ENCODE data around the gene SRSF12. TPM values are rescaled to one million over a fixed set of nuclear protein-coding genes. Genes with fewer than 3 reads are reported as not detected.
"Not testable (repeated sequence)": the region's sequence is repeated elsewhere in the genome, so short reads cannot be mapped to it uniquely, and the experiment has no call there.

The SRSF12 gene
- total and polyA plus RNA-seq, 2 donors = 1.3 to 8.6 TPM

GRCh38 chr6:89073014-89073620 is 44.8 kb downstream of the SRSF12 start:
- DNase-seq (ENCODE audit: extremely low spot score) = no peak
- Histone ChIP-seq H3K4me3 (ENCODE audit: low read depth, low read length) (no peak overlapping the region), H3K4me1 (ENCODE audit: insufficient read depth) (no peaks in the 10 kb centered on the region), H3K27ac (ENCODE audit: low read depth) (no peak overlapping the region), H3K36me3 (ENCODE audit: insufficient read depth) (no peaks in the 10 kb centered on the region)
- 25% methylated on average over 4 of the region's 4 CpGs for WGBS

GRCh38 chr6:89071036-89071435 is 46.8 kb downstream of the SRSF12 start:
- DNase-seq (ENCODE audit: extremely low spot score) = no peak
- no peak overlapping the region for H3K4me3 ChIP-seq (ENCODE audit: low read depth, low read length)
- H3K27ac ChIP-seq (ENCODE audit: low read depth) = no peak overlapping the region
- no peaks in the 10 kb centered on the region for H3K36me3 ChIP-seq (ENCODE audit: insufficient read depth)
- no peaks in the 10 kb centered on the region for H3K4me1 ChIP-seq (ENCODE audit: insufficient read depth)

GRCh38 chr6:89069536-89070163 is 48.2 kb downstream of the SRSF12 start:
- WGBS = 88% methylated on average over 10 of the region's 10 CpGs

GRCh38 chr6:89068695-89069094 is 49.2 kb downstream of the SRSF12 start:
- WGBS = 86% methylated on average over 1 of the region's 1 CpG
- no peak for DNase-seq (ENCODE audit: extremely low spot score)
- Histone ChIP-seq H3K4me3 (ENCODE audit: low read depth, low read length) (no peak overlapping the region), H3K36me3 (ENCODE audit: insufficient read depth) (no peaks in the 10 kb centered on the region), H3K4me1 (ENCODE audit: insufficient read depth) (no peaks in the 10 kb centered on the region), H3K27ac (ENCODE audit: low read depth) (no peak overlapping the region)

More at GRCh38 chr6:89069536-89070163, 48.2 kb downstream of the SRSF12 start:
- no peak for DNase-seq (ENCODE audit: extremely low spot score)
- no peaks in the 10 kb centered on the region for H3K4me1 ChIP-seq (ENCODE audit: insufficient read depth)
- H3K36me3 ChIP-seq (ENCODE audit: insufficient read depth) = no peaks in the 10 kb centered on the region
- H3K4me3 ChIP-seq (ENCODE audit: low read depth, low read length) = no peak overlapping the region
- no peak overlapping the region for H3K27ac ChIP-seq (ENCODE audit: low read depth)

- DNase-seq (ENCODE audit: extremely low spot score) = no peak
- no peak overlapping the region for H3K27ac ChIP-seq (ENCODE audit: low read depth)
- no peaks in the 10 kb centered on the region for H3K4me1 ChIP-seq (ENCODE audit: insufficient read depth)
- no peak overlapping the region for H3K4me3 ChIP-seq (ENCODE audit: low read depth, low read length)
- no peaks in the 10 kb centered on the region for H3K36me3 ChIP-seq (ENCODE audit: insufficient read depth)
Observed at GRCh38 chr6:89067796-89068195, 50.1 kb downstream of the SRSF12 start.

- H3K4me1 ChIP-seq (ENCODE audit: insufficient read depth) = no peaks in the 10 kb centered on the region
- DNase-seq (ENCODE audit: extremely low spot score) = no peak
- 76% methylated on average over 4 of the region's 4 CpGs for WGBS
Observed at GRCh38 chr6:89066940-89067646, 50.8 kb downstream of the SRSF12 start.

GRCh38 chr6:89066121-89066520 is 51.8 kb downstream of the SRSF12 start:
- H3K4me1 ChIP-seq (ENCODE audit: insufficient read depth); DNase-seq (ENCODE audit: extremely low spot score); H3K4me3 ChIP-seq (ENCODE audit: low read depth, low read length); H3K27ac ChIP-seq (ENCODE audit: low read depth); H3K36me3 ChIP-seq (ENCODE audit: insufficient read depth): not testable (repeated sequence)
- 86% methylated on average over 9 of the region's 9 CpGs for WGBS

More at GRCh38 chr6:89066940-89067646, 50.8 kb downstream of the SRSF12 start:
- no peak overlapping the region for H3K27ac ChIP-seq (ENCODE audit: low read depth)
- H3K36me3 ChIP-seq (ENCODE audit: insufficient read depth) = no peaks in the 10 kb centered on the region
- H3K4me3 ChIP-seq (ENCODE audit: low read depth, low read length) = no peak overlapping the region

GRCh38 chr6:89064931-89065330 is 52.9 kb downstream of the SRSF12 start:
- not testable (repeated sequence) for H3K4me3 ChIP-seq (ENCODE audit: low read depth, low read length); DNase-seq (ENCODE audit: extremely low spot score); H3K36me3 ChIP-seq (ENCODE audit: insufficient read depth); H3K27ac ChIP-seq (ENCODE audit: low read depth); H3K4me1 ChIP-seq (ENCODE audit: insufficient read depth)
- WGBS = 98% methylated on average over 22 of the region's 22 CpGs

- Histone ChIP-seq H3K4me1 (ENCODE audit: insufficient read depth) (no peaks in the 10 kb centered on the region), H3K36me3 (ENCODE audit: insufficient read depth) (no peaks in the 10 kb centered on the region), H3K27ac (ENCODE audit: low read depth) (no peak overlapping the region), H3K4me3 (ENCODE audit: low read depth, low read length) (no peak overlapping the region)
- WGBS = 91% methylated on average over 1 of the region's 1 CpG
- no peak for DNase-seq (ENCODE audit: extremely low spot score)
Observed at GRCh38 chr6:89063881-89064280, 54.0 kb downstream of the SRSF12 start.

- H3K4me3 ChIP-seq (ENCODE audit: low read depth, low read length) = no peak overlapping the region
- H3K36me3 ChIP-seq (ENCODE audit: insufficient read depth) = no peaks in the 10 kb centered on the region
- 96% methylated on average over 12 of the region's 12 CpGs for WGBS
- no peak overlapping the region for H3K27ac ChIP-seq (ENCODE audit: low read depth)
- H3K4me1 ChIP-seq (ENCODE audit: insufficient read depth) = no peaks in the 10 kb centered on the region
- no peak for DNase-seq (ENCODE audit: extremely low spot score)
Observed at GRCh38 chr6:89059227-89059626, 58.6 kb downstream of the SRSF12 start.

- Histone ChIP-seq H3K27ac (ENCODE audit: low read depth) (no peak overlapping the region), H3K36me3 (ENCODE audit: insufficient read depth) (no peaks in the 10 kb centered on the region)
Observed at GRCh38 chr6:89058627-89059026, 59.2 kb downstream of the SRSF12 start.

GRCh38 chr6:89057759-89058158 is 60.1 kb downstream of the SRSF12 start:
- DNase-seq (ENCODE audit: extremely low spot score) = no peak
- H3K36me3 ChIP-seq (ENCODE audit: insufficient read depth) = no peaks in the 10 kb centered on the region
- WGBS = 76% methylated on average over 2 of the region's 2 CpGs
- H3K27ac ChIP-seq (ENCODE audit: low read depth) = no peak overlapping the region
- H3K4me1 ChIP-seq (ENCODE audit: insufficient read depth) = no peaks in the 10 kb centered on the region
- H3K4me3 ChIP-seq (ENCODE audit: low read depth, low read length) = no peak overlapping the region

More at GRCh38 chr6:89058627-89059026, 59.2 kb downstream of the SRSF12 start:
- no peak overlapping the region for H3K4me3 ChIP-seq (ENCODE audit: low read depth, low read length)
- DNase-seq (ENCODE audit: extremely low spot score) = no peak
- no peaks in the 10 kb centered on the region for H3K4me1 ChIP-seq (ENCODE audit: insufficient read depth)
- WGBS = 59% methylated on average over 5 of the region's 5 CpGs

- 90% methylated on average over 4 of the region's 4 CpGs for WGBS
- DNase-seq (ENCODE audit: extremely low spot score) = no peak
- Histone ChIP-seq H3K4me1 (ENCODE audit: insufficient read depth) (no peaks in the 10 kb centered on the region), H3K27ac (ENCODE audit: low read depth) (no peak overlapping the region), H3K4me3 (ENCODE audit: low read depth, low read length) (no peak overlapping the region), H3K36me3 (ENCODE audit: insufficient read depth) (no peaks in the 10 kb centered on the region)
Observed at GRCh38 chr6:89054208-89054607, 63.7 kb downstream of the SRSF12 start.

GRCh38 chr6:89051676-89052075 is 66.2 kb downstream of the SRSF12 start:
- no peak for DNase-seq (ENCODE audit: extremely low spot score)
- no peak overlapping the region for H3K4me3 ChIP-seq (ENCODE audit: low read depth, low read length)
- H3K4me1 ChIP-seq (ENCODE audit: insufficient read depth) = no peaks in the 10 kb centered on the region
- WGBS = 86% methylated on average over 3 of the region's 3 CpGs
- no peaks in the 10 kb centered on the region for H3K36me3 ChIP-seq (ENCODE audit: insufficient read depth)
- H3K27ac ChIP-seq (ENCODE audit: low read depth) = no peak overlapping the region

Data from urinary bladder (tissue), 4 donors.